ENCODE data around the gene NPY4R2. TPM values are rescaled to one million over a fixed set of nuclear protein-coding genes. Genes with fewer than 3 reads are reported as not detected.
"Not testable (repeated sequence)": the region's sequence is repeated elsewhere in the genome, so short reads cannot be mapped to it uniquely, and the experiment has no call there.

NPY4R2 gene
- total and polyA plus RNA-seq, 9 of the 15 experiments (the other 6 are each of a cell fraction or from before 2014, with no cell fraction given) = not detected

GRCh38 chr10:47957158-47957557, 38.7 kb downstream of the NPY4R2 start:
- CTCF ChIA-PET (ENCODE audit: low intra/inter-chr PET ratio); intact Hi-C loops (cut with micrococcal nuclease); POLR2A ChIA-PET; H3K36me3 ChIP-seq (ENCODE audit: control insufficient read depth, insufficient read depth, low read length); H3K4me1 ChIP-seq (replicated peaks in 1 of 2; ENCODE audit: control insufficient read depth in 2 of 2, insufficient read depth in 2 of 2, low read length in 2 of 2); H3K27ac ChIP-seq (ENCODE audit: extremely low read depth, low read depth, low read length); H3K9me1 ChIP-seq (ENCODE audit: control insufficient read depth, insufficient read depth, low read length); BruUV-seq (replicated peaks); ATAC-seq; in situ Hi-C loops (cut with MboI); H3K27me3 ChIP-seq (ENCODE audit: control insufficient read depth in 2 of 2, insufficient read depth in 2 of 2, low read length in 2 of 2); H4K20me1 ChIP-seq (replicated peaks; ENCODE audit: control insufficient read depth, insufficient read depth, low read length); H3K4me2 ChIP-seq (ENCODE audit: insufficient read depth, low read length); H3K9ac ChIP-seq (ENCODE audit: insufficient read depth in 1 of 2, low read depth in 2 of 2, low read length in 2 of 2); H3K4me3 ChIP-seq; H3K79me2 ChIP-seq (ENCODE audit: control insufficient read depth, insufficient read depth, low read length); H3K9me3 ChIP-seq (replicated peaks; ENCODE audit: control insufficient read depth, insufficient read depth, low read depth, low read length); FAIRE-seq; H2AFZ ChIP-seq (ENCODE audit: low read depth, low read length): not testable (repeated sequence)
- 1% methylated on average over 7 of the region's 8 CpGs for WGBS (ENCODE audit: insufficient coverage, low coverage, missing lambda C conversion rate)
- peak in 1 of 4 experiments; percentile 0 for DNase-seq (ENCODE audit: extremely low read depth in 1 of 4, low spot score in 3 of 4)

DNA sequence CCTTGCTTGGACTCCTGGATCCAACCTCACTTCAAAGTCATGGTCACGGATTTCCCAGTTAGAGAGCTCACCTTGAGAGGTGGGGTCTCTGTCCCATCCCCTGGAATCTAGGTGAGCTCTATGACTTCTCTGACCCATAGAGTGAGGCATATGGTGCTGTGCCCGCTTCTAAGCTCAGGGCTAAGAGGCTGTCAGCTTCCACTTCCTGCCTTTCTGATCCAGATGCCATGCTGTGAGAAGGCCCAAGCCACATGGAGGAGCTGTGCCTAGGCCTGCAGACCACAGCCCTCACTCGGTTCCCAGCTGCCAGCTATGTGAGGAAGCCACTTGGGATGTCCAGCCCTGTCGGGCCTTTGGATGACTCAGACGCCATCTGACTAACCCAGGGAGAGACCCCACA, 41.2 kb downstream of the NPY4R2 start:
- H3K36me3 ChIP-seq (ENCODE audit: control insufficient read depth, insufficient read depth, low read length); CTCF ChIA-PET (ENCODE audit: low intra/inter-chr PET ratio); intact Hi-C loops (cut with micrococcal nuclease); H3K9me1 ChIP-seq (ENCODE audit: control insufficient read depth, insufficient read depth, low read length); FAIRE-seq; H3K4me1 ChIP-seq (replicated peaks in 1 of 2; ENCODE audit: control insufficient read depth in 2 of 2, insufficient read depth in 2 of 2, low read length in 2 of 2); H3K4me2 ChIP-seq (ENCODE audit: insufficient read depth, low read length); H3K27ac ChIP-seq (ENCODE audit: extremely low read depth, low read depth, low read length); in situ Hi-C loops (cut with MboI); H3K4me3 ChIP-seq; ATAC-seq; H3K27me3 ChIP-seq (ENCODE audit: control insufficient read depth in 2 of 2, insufficient read depth in 2 of 2, low read length in 2 of 2); H4K20me1 ChIP-seq (replicated peaks; ENCODE audit: control insufficient read depth, insufficient read depth, low read length); DNase-seq (ENCODE audit: extremely low read depth in 1 of 4, low spot score in 3 of 4); BruUV-seq (replicated peaks); H3K9me3 ChIP-seq (replicated peaks; ENCODE audit: control insufficient read depth, insufficient read depth, low read depth, low read length); H2AFZ ChIP-seq (ENCODE audit: low read depth, low read length); H3K79me2 ChIP-seq (ENCODE audit: control insufficient read depth, insufficient read depth, low read length); H3K9ac ChIP-seq (ENCODE audit: insufficient read depth in 1 of 2, low read depth in 2 of 2, low read length in 2 of 2): not testable (repeated sequence)
- POLR2A ChIA-PET = interaction anchor here (0.7 kb wide), 1 partner anchor 776 kb away, joined by 3 read pairs; no protein-coding TSS in a partner anchor
- WGBS (ENCODE audit: insufficient coverage, low coverage, missing lambda C conversion rate) = 0% methylated on average over 1 of the region's 5 CpGs

GRCh38 chr10:47960699-47961098, 42.2 kb downstream of the NPY4R2 start:
- POLR2A ChIA-PET; H2AFZ ChIP-seq (ENCODE audit: low read depth, low read length); DNase-seq (ENCODE audit: extremely low read depth in 1 of 4, low spot score in 3 of 4); H3K9me1 ChIP-seq (ENCODE audit: control insufficient read depth, insufficient read depth, low read length); CTCF ChIA-PET (ENCODE audit: low intra/inter-chr PET ratio); H3K4me3 ChIP-seq; H3K79me2 ChIP-seq (ENCODE audit: control insufficient read depth, insufficient read depth, low read length); FAIRE-seq; H3K27ac ChIP-seq (ENCODE audit: extremely low read depth, low read depth, low read length); H3K27me3 ChIP-seq (ENCODE audit: control insufficient read depth in 2 of 2, insufficient read depth in 2 of 2, low read length in 2 of 2); H3K9ac ChIP-seq (ENCODE audit: insufficient read depth in 1 of 2, low read depth in 2 of 2, low read length in 2 of 2); H3K36me3 ChIP-seq (ENCODE audit: control insufficient read depth, insufficient read depth, low read length); H3K4me2 ChIP-seq (ENCODE audit: insufficient read depth, low read length); ATAC-seq; H4K20me1 ChIP-seq (replicated peaks; ENCODE audit: control insufficient read depth, insufficient read depth, low read length); H3K4me1 ChIP-seq (replicated peaks in 1 of 2; ENCODE audit: control insufficient read depth in 2 of 2, insufficient read depth in 2 of 2, low read length in 2 of 2); H3K9me3 ChIP-seq (replicated peaks; ENCODE audit: control insufficient read depth, insufficient read depth, low read depth, low read length); in situ Hi-C loops (cut with MboI); intact Hi-C loops (cut with micrococcal nuclease); BruUV-seq (replicated peaks): not testable (repeated sequence)
- WGBS (ENCODE audit: insufficient coverage, low coverage, missing lambda C conversion rate) = no CpG with 5 or more reads among the region's 2 CpGs

- H3K36me3 ChIP-seq (ENCODE audit: control insufficient read depth, insufficient read depth, low read length); H3K4me2 ChIP-seq (ENCODE audit: insufficient read depth, low read length); H3K4me1 ChIP-seq (replicated peaks in 1 of 2; ENCODE audit: control insufficient read depth in 2 of 2, insufficient read depth in 2 of 2, low read length in 2 of 2); H3K79me2 ChIP-seq (ENCODE audit: control insufficient read depth, insufficient read depth, low read length); H3K27ac ChIP-seq (ENCODE audit: extremely low read depth, low read depth, low read length); H2AFZ ChIP-seq (ENCODE audit: low read depth, low read length); H3K27me3 ChIP-seq (ENCODE audit: control insufficient read depth in 2 of 2, insufficient read depth in 2 of 2, low read length in 2 of 2); H4K20me1 ChIP-seq (replicated peaks; ENCODE audit: control insufficient read depth, insufficient read depth, low read length); H3K9me3 ChIP-seq (replicated peaks; ENCODE audit: control insufficient read depth, insufficient read depth, low read depth, low read length); intact Hi-C loops (cut with micrococcal nuclease); BruUV-seq (replicated peaks); CTCF ChIA-PET (ENCODE audit: low intra/inter-chr PET ratio); FAIRE-seq; H3K9me1 ChIP-seq (ENCODE audit: control insufficient read depth, insufficient read depth, low read length); in situ Hi-C loops (cut with MboI); POLR2A ChIA-PET; H3K4me3 ChIP-seq; DNase-seq (ENCODE audit: extremely low read depth in 1 of 4, low spot score in 3 of 4); H3K9ac ChIP-seq (ENCODE audit: insufficient read depth in 1 of 2, low read depth in 2 of 2, low read length in 2 of 2): not testable (repeated sequence)
- ATAC-seq = peak; percentile 24; the same call in 1 of the 3 replicates
- WGBS (ENCODE audit: insufficient coverage, low coverage, missing lambda C conversion rate) = no CpG with 5 or more reads among the region's 5 CpGs
Observed at GRCh38 chr10:47962785-47963184, 44.3 kb downstream of the NPY4R2 start.
